Measurements from ENCODE around the gene ANKMY2.

The ANKMY2 gene

DNA sequence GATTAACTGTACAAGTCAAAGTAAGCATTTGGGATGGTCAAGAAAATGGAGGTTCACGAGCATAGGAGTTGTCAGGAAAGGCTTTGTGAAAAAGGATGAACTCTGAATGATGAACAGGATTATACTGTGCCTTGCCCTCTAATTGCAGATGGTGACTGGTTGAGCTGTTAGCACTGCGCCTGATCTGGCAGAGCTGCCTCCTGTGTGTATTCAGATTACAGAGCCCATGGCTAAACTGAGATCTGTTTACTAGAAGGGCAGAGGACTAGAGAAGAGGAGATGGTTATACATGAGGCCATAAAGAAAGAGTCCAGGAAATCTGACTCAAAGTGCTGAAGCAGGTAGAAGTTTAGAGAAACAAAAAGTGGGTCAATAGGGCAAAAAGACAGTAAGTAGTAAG is 89.2 kb downstream of the ANKMY2 start:
- Histone ChIP-seq H3K9ac (ENCODE audit: low read length) (no peak overlapping the region), H4K8ac (ENCODE audit: low read length) (no peak overlapping the region), H2BK120ac (ENCODE audit: low read depth, low read length) (no peak overlapping the region), H3K4me2 (ENCODE audit: low read length, poor library complexity, severe bottlenecking) (no peak overlapping the region), H3K23ac (ENCODE audit: low read length in 2 of 2) (no peak overlapping the region), H2BK12ac (ENCODE audit: low read length in 2 of 2) (no peak overlapping the region), H3K9me3 (ENCODE audit: control insufficient read depth, low read length) (no peaks in the 10 kb centered on the region), H2AK5ac (ENCODE audit: low read length, severe bottlenecking) (no peak overlapping the region), H3K14ac (ENCODE audit: low read length in 2 of 2) (no peak overlapping the region), H2AFZ (ENCODE audit: low read depth, low read length) (no peak overlapping the region), H2BK5ac (ENCODE audit: low read depth, low read length, poor library complexity, severe bottlenecking) (no peak overlapping the region), H3K18ac (ENCODE audit: low read depth in 1 of 2, low read length in 2 of 2) (no peak overlapping the region), H3K4me1 (ENCODE audit: control insufficient read depth, insufficient read depth, low read depth, low read length) (no peaks in the 10 kb centered on the region), H3K79me1 (replicated peaks; ENCODE audit: low read length, poor library complexity, severe bottlenecking) (no peaks in the 10 kb centered on the region), H3K36me3 (ENCODE audit: control insufficient read depth in 1 of 2, insufficient read depth in 2 of 2, low read depth in 1 of 2, low read length in 2 of 2) (no peaks in the 10 kb centered on the region), H4K91ac (ENCODE audit: low read length) (no peak overlapping the region), H3K27me3 (ENCODE audit: control insufficient read depth in 1 of 2, insufficient read depth in 1 of 2, low read length in 2 of 2) (no peaks in the 10 kb centered on the region), H3K4ac (ENCODE audit: low read depth in 1 of 2, low read length in 2 of 2) (no peak overlapping the region), H2BK15ac (ENCODE audit: low read depth, poor library complexity, severe bottlenecking) (no peak overlapping the region), H3K27ac (ENCODE audit: low read length, poor library complexity, severe bottlenecking) (no peak overlapping the region), H3K4me3 (ENCODE audit: insufficient read depth in 1 of 2, low read depth in 1 of 2, low read length in 2 of 2) (no peak overlapping the region)
- no peak for DNase-seq
- 77% methylated on average over 2 of the region's 2 CpGs for WGBS

GRCh38 chr7:16554518-16555236 is 90.9 kb downstream of the ANKMY2 start:
- Histone ChIP-seq H3K79me1 (replicated peaks; ENCODE audit: low read length, poor library complexity, severe bottlenecking) (no peaks in the 10 kb centered on the region), H3K23ac (ENCODE audit: low read length in 2 of 2) (no peak overlapping the region)

DNA sequence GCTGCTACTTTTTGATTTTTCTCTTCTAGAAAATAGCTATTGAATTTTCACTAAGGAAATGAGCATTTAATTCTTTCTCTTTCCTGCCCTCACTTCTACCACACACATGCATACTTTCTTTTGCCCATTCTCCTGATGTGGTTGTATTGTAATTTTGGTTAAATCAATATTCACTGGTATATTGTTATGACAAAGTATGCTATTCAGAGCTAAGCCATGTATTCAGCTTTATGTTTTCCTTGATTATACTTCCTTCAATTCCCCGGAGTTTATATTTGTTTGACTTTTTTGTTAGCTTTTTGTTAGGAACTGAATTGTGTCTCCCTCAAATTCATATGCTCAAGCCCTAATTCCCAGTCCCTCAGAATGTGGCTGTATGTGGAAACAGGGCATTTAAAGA is 94.9 kb downstream of the ANKMY2 start:
- no peak overlapping the region for H4K8ac ChIP-seq (ENCODE audit: low read length)
- no peak overlapping the region for H2AK5ac ChIP-seq (ENCODE audit: low read length, severe bottlenecking)
- H3K18ac ChIP-seq (ENCODE audit: low read depth in 1 of 2, low read length in 2 of 2), result no peak overlapping the region
- no peak for DNase-seq
- WGBS, result no CpG with 5 or more reads among the region's 1 CpG
- H3K27ac ChIP-seq (ENCODE audit: low read length, poor library complexity, severe bottlenecking), result no peak overlapping the region
- H3K9me3 ChIP-seq (ENCODE audit: control insufficient read depth, low read length), result no peaks in the 10 kb centered on the region
- H2BK5ac ChIP-seq (ENCODE audit: low read depth, low read length, poor library complexity, severe bottlenecking), result no peak overlapping the region
- H2BK12ac ChIP-seq (ENCODE audit: low read length in 2 of 2), result no peak overlapping the region
- H2BK15ac ChIP-seq (ENCODE audit: low read depth, poor library complexity, severe bottlenecking), result no peak overlapping the region
- H3K4me1 ChIP-seq (ENCODE audit: control insufficient read depth, insufficient read depth, low read depth, low read length), result no peaks in the 10 kb centered on the region
- no peak overlapping the region for H4K91ac ChIP-seq (ENCODE audit: low read length)
- H3K4me2 ChIP-seq (ENCODE audit: low read length, poor library complexity, severe bottlenecking), result no peak overlapping the region
- no peaks in the 10 kb centered on the region for H3K36me3 ChIP-seq (ENCODE audit: control insufficient read depth in 1 of 2, insufficient read depth in 2 of 2, low read depth in 1 of 2, low read length in 2 of 2)
- no peak overlapping the region for H2AFZ ChIP-seq (ENCODE audit: low read depth, low read length)
- H3K23ac ChIP-seq (ENCODE audit: low read length in 2 of 2), result no peak overlapping the region
- H3K27me3 ChIP-seq (ENCODE audit: control insufficient read depth in 1 of 2, insufficient read depth in 1 of 2, low read length in 2 of 2), result no peaks in the 10 kb centered on the region
- H3K14ac ChIP-seq (ENCODE audit: low read length in 2 of 2), result no peak overlapping the region
- H3K4ac ChIP-seq (ENCODE audit: low read depth in 1 of 2, low read length in 2 of 2), result no peak overlapping the region
- H3K9ac ChIP-seq (ENCODE audit: low read length), result no peak overlapping the region
- no peaks in the 10 kb centered on the region for H3K79me1 ChIP-seq (replicated peaks; ENCODE audit: low read length, poor library complexity, severe bottlenecking)
- H3K4me3 ChIP-seq (ENCODE audit: insufficient read depth in 1 of 2, low read depth in 1 of 2, low read length in 2 of 2), result no peak overlapping the region
- no peak overlapping the region for H2BK120ac ChIP-seq (ENCODE audit: low read depth, low read length)

More at GRCh38 chr7:16554518-16555236, 90.9 kb downstream of the ANKMY2 start:
- Histone ChIP-seq H2AFZ (ENCODE audit: low read depth, low read length) (no peak overlapping the region), H3K27ac (ENCODE audit: low read length, poor library complexity, severe bottlenecking) (no peak overlapping the region), H3K9me3 (ENCODE audit: control insufficient read depth, low read length) (no peaks in the 10 kb centered on the region), H4K91ac (ENCODE audit: low read length) (no peak overlapping the region), H3K27me3 (ENCODE audit: control insufficient read depth in 1 of 2, insufficient read depth in 1 of 2, low read length in 2 of 2) (no peaks in the 10 kb centered on the region), H3K36me3 (ENCODE audit: control insufficient read depth in 1 of 2, insufficient read depth in 2 of 2, low read depth in 1 of 2, low read length in 2 of 2) (no peaks in the 10 kb centered on the region), H2BK12ac (ENCODE audit: low read length in 2 of 2) (no peak overlapping the region), H3K18ac (ENCODE audit: low read depth in 1 of 2, low read length in 2 of 2) (no peak overlapping the region), H3K14ac (ENCODE audit: low read length in 2 of 2) (no peak overlapping the region), H3K9ac (ENCODE audit: low read length) (no peak overlapping the region), H3K4ac (ENCODE audit: low read depth in 1 of 2, low read length in 2 of 2) (no peak overlapping the region), H4K8ac (ENCODE audit: low read length) (no peak overlapping the region), H2BK5ac (ENCODE audit: low read depth, low read length, poor library complexity, severe bottlenecking) (no peak overlapping the region), H3K4me2 (ENCODE audit: low read length, poor library complexity, severe bottlenecking) (no peak overlapping the region), H2AK5ac (ENCODE audit: low read length, severe bottlenecking) (no peak overlapping the region), H3K4me3 (ENCODE audit: insufficient read depth in 1 of 2, low read depth in 1 of 2, low read length in 2 of 2) (no peak overlapping the region), H2BK15ac (ENCODE audit: low read depth, poor library complexity, severe bottlenecking) (no peak overlapping the region), H3K4me1 (ENCODE audit: control insufficient read depth, insufficient read depth, low read depth, low read length) (no peaks in the 10 kb centered on the region), H2BK120ac (ENCODE audit: low read depth, low read length) (no peak overlapping the region)
- no peak for DNase-seq
- 86% methylated on average over 9 of the region's 10 CpGs for WGBS
